HG02938 (cell line): ENCODE results near the gene GNGT2.

Experiments used
- ATAC-seq: cut with Tn5 transposase; IDR thresholded peaks from one replicate; pipeline ENCODE4 v1.9.1; 2021; ENCODE audit warnings: mild to moderate bottlenecking, moderate library complexity; ENCODE audit not compliant: unreplicated experiment

The GNGT2 gene

DNA sequence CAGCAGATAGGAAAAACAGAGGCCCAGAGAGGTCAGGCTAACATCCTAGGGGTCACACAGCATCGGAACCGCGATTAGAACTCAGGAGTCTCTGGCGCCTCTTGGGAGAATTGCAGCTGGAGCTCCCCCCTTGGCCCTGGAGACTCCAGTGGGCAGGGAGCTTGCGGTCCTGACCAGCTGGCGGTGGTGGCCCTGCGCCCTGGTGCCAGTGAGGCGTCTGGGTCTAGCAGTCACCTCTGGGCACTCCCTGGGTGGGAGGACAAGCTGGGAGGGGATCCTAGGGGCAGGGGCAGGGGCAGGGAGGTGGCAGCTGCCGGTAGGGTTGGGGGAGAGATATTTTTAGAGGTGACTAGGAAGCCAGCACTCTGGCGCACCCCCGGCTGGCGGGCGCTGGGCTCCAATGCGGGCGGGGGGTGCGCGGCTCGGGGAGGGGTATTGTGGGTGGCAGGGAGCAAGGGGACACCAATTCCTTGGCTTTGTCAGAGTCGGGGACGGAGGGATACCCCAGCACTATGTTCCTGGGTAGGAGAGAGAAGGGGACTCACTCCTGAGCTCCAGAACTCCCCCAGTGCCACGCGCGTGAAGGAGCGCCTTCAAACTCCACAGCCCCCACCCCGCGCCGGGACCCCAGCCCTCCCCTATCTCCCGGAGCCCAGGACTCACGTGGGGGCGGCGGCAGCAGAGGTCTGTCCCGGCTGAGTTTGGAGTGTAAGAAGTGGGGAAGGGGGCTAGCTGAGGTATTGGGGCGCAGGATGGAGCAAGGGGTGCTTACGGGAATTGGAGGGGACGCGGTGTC lies 19.6 kb upstream of the GNGT2 start:
- no peak for ATAC-seq

- ATAC-seq = no peak
Observed at GRCh38 chr17:49229076-49229804, 18.9 kb upstream of the GNGT2 start.

DNA sequence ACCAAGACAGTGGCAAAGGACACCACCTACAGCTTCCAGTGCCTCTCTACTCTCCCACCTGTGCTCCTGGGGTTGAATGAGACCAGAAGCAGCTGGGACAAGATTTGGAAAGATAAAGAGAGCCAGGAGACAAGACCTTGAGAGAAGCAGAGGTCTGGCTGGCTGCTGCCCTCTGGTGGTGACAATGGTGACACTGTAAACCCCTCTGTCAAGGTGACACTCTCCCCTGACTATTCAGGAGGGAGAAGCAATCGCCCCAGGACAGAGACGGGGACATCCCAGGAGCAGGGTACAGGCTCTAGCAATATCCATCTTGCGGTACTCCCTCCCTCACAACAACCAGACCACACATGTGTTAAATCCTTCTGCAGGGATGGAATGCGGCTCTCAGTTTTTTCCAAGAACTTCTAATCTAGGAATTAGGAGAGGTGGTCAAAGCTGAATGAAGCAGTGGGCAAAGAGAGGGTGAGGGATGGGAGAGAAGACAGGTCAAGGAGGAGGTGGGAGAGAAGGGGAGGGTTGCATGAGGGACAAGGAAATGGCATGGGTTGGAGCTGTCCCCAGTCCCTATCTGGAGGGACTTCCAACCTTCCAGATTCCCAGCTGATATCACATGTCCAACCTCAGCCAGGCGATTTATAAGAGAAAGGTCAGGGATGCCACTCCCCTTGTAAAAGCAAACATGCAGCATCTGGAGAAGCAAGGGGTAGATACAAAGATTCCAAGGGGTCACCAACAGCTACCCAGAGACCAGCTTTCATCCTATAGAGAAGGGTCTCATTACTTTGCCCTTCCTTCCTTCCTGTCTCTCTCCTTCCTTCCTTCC lies 17.3 kb upstream of the GNGT2 start:
- ATAC-seq = no peak

DNA sequence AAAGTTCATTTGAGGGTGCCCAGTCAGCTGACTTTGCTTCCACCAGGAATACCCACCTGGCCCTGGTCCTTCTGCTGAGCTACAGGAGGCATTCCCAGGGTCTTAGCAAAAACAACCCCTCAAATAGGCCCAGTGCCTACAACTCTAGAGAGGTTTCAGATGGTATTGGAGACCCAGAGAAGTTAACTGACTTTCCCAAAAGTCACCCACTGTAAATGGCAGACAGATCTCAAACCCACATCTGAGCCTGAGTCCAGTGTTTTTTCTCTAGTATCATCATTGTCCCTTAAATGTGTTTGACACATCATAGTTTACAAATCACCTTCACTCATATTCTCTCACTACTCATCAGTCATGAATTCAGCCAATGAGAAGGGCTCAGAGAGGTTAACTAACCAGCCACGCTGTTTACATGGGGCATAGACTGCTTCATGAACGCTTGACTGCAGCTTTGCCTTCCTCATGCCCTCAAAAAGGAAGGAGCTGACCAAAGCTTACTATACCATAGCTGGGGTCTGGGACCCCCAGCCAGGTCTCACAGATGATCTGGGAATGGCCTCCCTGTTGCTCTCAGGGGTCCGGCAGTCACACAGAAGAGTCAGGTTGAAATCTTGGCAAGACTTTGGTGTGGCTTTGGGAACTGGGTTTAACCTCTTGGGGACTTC lies 16.5 kb upstream of the GNGT2 start:
- no peak for ATAC-seq

DNA sequence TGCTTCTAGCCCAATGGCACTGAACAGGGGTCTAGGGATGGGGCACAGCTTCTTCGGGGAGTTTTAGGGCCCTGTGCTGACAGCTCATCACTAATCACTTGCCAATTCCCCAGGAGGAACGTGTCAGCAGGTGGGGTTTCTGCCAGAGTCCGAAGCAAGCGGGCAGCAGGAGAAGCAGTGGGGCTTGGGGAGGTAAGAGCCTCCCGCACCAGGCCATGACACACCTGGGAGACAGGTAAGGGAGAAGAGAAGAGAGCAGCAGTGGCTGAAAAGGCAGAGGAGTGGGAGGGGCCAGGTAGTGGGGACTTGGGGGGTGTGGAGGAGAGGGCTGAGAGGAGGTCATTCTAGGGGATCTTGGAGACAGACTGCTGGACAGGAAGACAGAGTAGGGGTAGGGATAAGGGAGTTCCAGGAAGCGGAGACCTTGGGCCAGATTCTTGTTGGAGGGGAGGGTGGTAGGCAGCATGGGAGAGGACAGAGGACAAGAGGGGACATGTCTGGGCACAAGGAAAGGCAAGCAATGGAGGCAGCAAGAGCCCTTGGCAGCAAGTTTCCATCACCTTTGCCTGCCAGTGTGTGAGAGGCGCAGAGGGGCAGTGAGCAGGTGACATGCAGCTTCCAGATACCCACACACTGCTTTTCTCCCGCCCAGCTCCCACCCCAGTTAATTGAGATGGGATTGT lies 15.3 kb upstream of the GNGT2 start:
- no peak for ATAC-seq

GRCh38 chr17:49224997-49225337 lies 14.6 kb upstream of the GNGT2 start:
- ATAC-seq = no peak

DNA sequence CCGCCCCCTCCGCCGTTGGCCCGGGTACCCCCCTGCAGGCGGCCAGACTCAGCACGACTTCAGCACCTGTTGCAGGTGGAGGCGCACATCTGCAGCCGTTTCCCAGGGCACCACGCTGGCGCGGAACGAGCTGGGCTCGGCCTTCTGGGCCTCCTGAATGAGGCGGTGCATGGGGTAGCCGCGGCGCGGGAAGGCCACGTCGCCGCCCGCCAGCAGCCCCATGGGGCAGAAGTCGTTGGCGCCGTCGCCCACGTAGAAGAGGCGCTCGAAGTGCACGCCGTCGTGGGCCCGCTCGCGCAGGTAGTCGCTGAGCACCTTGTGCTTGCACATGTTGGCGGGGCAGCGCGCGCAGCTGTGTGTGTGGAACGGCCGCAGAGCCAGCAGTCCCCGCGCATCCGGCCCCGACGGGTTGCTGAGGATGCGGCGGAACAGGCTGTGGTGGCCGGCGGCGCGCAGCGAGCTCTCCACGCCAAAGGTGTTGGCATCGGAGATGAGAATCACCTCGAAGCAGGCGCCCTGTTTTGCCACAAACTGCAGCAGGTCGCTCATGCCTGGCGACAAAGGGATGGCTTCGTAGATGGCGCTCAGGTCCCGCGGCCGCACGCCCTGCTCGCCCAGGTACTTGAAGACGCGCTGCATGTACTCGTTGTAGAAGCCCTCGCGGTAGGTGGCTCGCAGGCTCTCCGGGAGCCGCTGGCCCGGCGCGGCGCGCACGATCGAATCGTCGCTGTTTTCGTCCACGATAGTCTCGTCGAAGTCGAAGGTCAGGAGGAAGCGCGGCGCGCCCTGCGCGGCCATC lies 14.0 kb upstream of the GNGT2 start:
- ATAC-seq = no peak

- ATAC-seq = no peak
Observed at GRCh38 chr17:49223517-49224197, 13.3 kb upstream of the GNGT2 start.

- no peak for ATAC-seq
Observed at GRCh38 chr17:49223168-49223516, 12.8 kb upstream of the GNGT2 start.

- no peak for ATAC-seq
Observed at GRCh38 chr17:49219987-49220386, 9.6 kb upstream of the GNGT2 start.

DNA sequence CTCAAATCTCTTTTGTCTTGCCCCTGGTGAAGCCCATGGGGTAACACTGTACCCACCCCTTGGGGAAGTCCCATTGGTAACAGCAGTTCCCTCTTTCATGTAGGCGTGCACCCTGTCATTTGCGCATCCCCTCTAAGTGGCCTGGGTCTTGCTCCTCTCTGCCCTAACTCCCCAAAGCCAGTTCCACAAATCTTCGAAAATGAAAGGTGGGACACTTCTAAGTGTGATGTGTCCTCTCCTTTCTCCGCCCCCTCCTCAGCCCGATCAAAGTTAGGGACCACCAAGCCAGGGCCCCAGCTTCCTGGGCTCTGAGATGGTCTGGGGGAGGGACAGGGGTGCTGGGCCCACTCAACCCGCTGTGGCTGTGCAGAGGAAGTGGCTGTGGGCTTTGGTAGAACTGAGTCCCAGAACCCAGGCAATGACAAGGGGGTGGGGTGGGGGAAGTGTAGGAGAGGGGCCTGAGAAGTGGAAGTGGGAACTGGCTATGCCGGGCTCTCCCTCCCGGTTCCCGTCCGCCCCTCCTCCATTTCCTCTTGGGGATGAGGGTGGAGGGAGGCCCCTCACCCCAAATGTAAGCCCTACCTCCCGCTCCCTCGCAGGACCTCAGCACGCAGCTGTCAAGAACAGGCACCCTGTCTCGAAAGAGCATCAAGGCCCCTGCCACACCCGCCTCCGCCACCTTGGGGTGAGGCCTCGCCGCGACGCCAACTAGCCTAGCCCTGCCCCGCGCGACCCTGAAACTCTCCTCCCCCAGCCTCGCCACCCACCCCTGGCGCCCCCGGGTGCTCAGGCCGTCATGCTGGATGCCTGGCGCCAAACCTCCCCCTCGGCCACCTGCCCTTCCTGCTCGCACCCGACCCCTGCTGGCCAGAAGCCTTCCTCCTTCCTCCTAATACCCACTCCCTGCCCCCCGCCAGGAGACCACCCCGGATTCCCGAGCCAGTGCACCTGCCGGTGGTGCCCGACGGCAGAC lies 8.9 kb upstream of the GNGT2 start:
- ATAC-seq = no peak

DNA sequence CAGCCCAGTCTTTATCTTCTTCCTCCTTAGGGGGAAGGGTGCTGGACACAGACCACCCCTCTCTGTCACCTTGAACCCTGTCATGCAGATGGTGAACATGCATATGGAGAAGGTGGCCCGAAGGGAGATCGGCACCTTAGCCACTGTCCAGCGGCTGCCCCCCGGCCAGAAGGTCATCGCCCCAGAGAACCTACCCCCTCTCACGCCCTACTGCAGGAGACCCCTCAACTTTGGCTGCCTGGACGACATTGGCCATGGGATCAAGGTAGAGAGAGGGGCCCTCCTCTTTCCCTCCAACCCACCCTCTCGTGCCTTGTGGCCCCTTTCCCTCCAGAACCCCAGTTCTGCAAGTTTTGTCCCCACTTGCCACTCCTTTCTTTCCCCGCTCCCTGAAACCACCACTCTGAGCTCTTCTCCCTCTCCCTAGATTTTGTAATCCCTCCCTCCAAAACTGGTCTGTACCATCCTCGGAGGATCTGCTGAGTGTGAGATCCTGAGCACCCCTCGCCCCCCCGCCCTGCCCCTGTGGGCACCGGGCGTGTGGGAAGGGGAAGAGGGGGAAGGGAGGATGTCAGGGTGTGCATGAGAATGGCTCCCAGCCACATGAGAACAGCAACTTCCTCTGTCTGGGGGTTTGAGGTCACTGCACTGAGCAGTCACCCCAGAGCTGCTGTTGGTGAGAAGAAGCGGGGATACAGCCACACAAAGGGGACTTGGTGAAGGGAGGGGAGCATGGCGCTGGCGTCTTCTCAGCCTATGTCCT lies 7.5 kb upstream of the GNGT2 start:
- no peak for ATAC-seq

- ATAC-seq = no peak
Observed at GRCh38 chr17:49216953-49217650, 6.7 kb upstream of the GNGT2 start.

GRCh38 chr17:49216482-49216881 lies 6.1 kb upstream of the GNGT2 start:
- no peak for ATAC-seq

DNA sequence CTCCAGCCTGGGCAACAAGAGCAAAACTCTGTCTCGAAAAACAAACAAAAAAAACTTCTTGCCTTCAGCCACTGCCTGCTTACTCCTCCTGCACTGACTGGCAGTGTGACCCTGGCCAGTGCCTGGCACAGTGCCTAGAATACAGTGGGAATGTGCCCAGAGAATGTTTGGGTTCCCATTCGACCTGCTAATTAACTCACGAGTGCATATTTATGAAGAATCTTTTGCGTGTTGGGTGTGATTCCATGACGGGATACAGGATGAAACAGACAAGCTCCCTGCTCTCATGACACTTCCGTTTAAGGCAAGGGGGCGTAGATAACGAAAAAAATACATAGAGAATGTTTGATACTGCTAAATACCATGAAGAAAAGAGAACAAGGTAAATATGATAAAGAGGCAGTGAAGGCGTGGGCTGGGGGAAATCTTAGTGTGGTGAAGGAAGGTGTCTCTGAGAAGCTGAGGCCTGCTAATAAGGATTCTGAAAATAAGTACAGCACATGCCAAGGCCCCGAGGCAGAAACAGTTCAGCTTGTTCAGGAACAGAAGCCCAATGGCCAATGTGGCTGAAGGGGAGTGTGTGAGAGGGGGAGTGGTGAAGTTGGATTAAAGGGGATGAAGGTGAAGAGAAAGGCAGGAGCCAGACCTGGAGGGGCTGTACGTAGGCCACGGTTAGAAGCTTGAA lies 4.4 kb upstream of the GNGT2 start:
- ATAC-seq = no peak

GRCh38 chr17:49213847-49214246 lies 3.5 kb upstream of the GNGT2 start:
- ATAC-seq = no peak
